Endothelial cell of umbilical vein (primary cell): Measurements from ENCODE around the gene C6. TPM values are rescaled to one million over a fixed set of nuclear protein-coding genes. Genes with fewer than 3 reads are reported as not detected.

Experiments
- BruUV-seq: library from RNA; stranded (reverse); fragments of 400-500 nt; replicated peaks from 2 replicates; lab custom pipeline; 2021; lab: Mats Ljungman, UMichigan
- CTCF ChIA-PET: fragments of 300-600, 350-600 bp; sonication (Branson Sonifier 250); formaldehyde crosslinking; loops from one replicate; lab custom pipeline; 2021; ENCODE audit warnings: antibody characterized with exemption, inconsistent platforms; lab: Charles Lee
- POLR2A ChIA-PET: fragments of 300-600, 350-600 bp; sonication (Branson Sonifier 250); formaldehyde crosslinking; loops from one replicate; lab custom pipeline; 2021; ENCODE audit warnings: antibody characterized with exemption, inconsistent platforms; lab: Charles Lee
- DNase-seq: peaks from one replicate; pipeline ENCODE4 v3.0.0-alpha.2; 2011; ENCODE audit warnings: low read depth, low spot score
- FAIRE-seq: peaks from 2 replicates; lab custom pipeline; 2011; peaks lifted over from hg19 to GRCh38; lab: Jason Lieb, UNC
- H2AFZ ChIP-seq: 2 replicates; pipeline ENCODE4 v1.6.0; 2012; ENCODE audit warnings: low read depth, low read length, control low read depth, inconsistent platforms
- H3K27ac ChIP-seq: 2 replicates; pipeline ENCODE4 v1.5.1; 2011; ENCODE audit warnings: low read depth, mild to moderate bottlenecking, control low read depth, low read length, moderate library complexity; ENCODE audit not compliant: insufficient read depth
- H3K27me3 ChIP-seq, 2 experiments: 2 replicates each; pipeline versions ENCODE4 v1.6.0 to v1.6.1; 2011; ENCODE audit warnings: low read length in 2 of 2, mixed read lengths in 1 of 2; ENCODE audit not compliant: control insufficient read depth in 2 of 2, insufficient read depth in 2 of 2
- H3K36me3 ChIP-seq, 2 experiments: 2 replicates in 1 of 2; 3 replicates in 1 of 2; pipeline ENCODE4 v1.5.1; 2011; ENCODE audit warnings: low read length in 2 of 2, mild to moderate bottlenecking in 1 of 2, moderate library complexity in 1 of 2; ENCODE audit not compliant: control insufficient read depth in 2 of 2, insufficient read depth in 2 of 2; ENCODE audit errors: extremely low read depth in 1 of 2
- H3K4me1 ChIP-seq: 3 replicates; pipeline ENCODE4 v1.5.1; 2011; ENCODE audit warnings: mild to moderate bottlenecking, low read length; ENCODE audit not compliant: control insufficient read depth, insufficient read depth; ENCODE audit errors: extremely low read depth
- H3K4me2 ChIP-seq: 2 replicates; pipeline ENCODE4 v1.6.1; 2011; ENCODE audit warnings: low read length, control low read depth, mixed read lengths; ENCODE audit not compliant: insufficient read depth
- H3K4me3 ChIP-seq, 3 experiments: fragments of 200-600 bp in 1 of 3; sonication (generic), shearing (Covaris generic) in 1 of 3; replicated peaks in 1 of 3; 2 replicates each; pipeline ENCODE4 v1.5.1; 2011 to 2016; ENCODE audit warnings: control low read depth in 3 of 3, low read length in 3 of 3, mild to moderate bottlenecking in 2 of 3, inconsistent platforms in 1 of 3, low read depth in 1 of 3, moderate library complexity in 1 of 3; ENCODE audit not compliant: insufficient read depth in 1 of 3
- H3K79me2 ChIP-seq: 2 replicates; pipeline ENCODE4 v1.6.0; 2012; ENCODE audit warnings: low read length, inconsistent platforms; ENCODE audit not compliant: control insufficient read depth, insufficient read depth
- H3K9ac ChIP-seq: replicated peaks from 2 replicates; pipeline ENCODE3; 2011; ENCODE audit warnings: low read length, control low read depth; ENCODE audit not compliant: insufficient read depth; ENCODE audit errors: extremely low read depth
- H3K9me1 ChIP-seq: replicated peaks from 3 replicates; pipeline ENCODE4 v1.6.0; 2011; ENCODE audit warnings: mild to moderate bottlenecking, low read length; ENCODE audit not compliant: control insufficient read depth, insufficient read depth; ENCODE audit errors: extremely low read depth
- H3K9me3 ChIP-seq: replicated peaks from 2 replicates; pipeline ENCODE4 v1.5.1; 2012; ENCODE audit warnings: low read length, inconsistent platforms; ENCODE audit not compliant: control insufficient read depth, insufficient read depth
- H4K20me1 ChIP-seq: replicated peaks from 2 replicates; pipeline ENCODE3; 2011; ENCODE audit warnings: mild to moderate bottlenecking, low read length; ENCODE audit not compliant: control insufficient read depth, insufficient read depth; ENCODE audit errors: extremely low read depth
- EZH2 ChIP-seq: IDR thresholded peaks from 2 replicates; pipeline ENCODE4 v1.6.1; 2012; ENCODE audit warnings: borderline replicate concordance, low read depth, mild to moderate bottlenecking, moderate library complexity, low read length, inconsistent platforms; ENCODE audit not compliant: severe bottlenecking
- FOS ChIP-seq: IDR thresholded peaks from 2 replicates; pipeline ENCODE4 v1.6.1; 2011; ENCODE audit warnings: mild to moderate bottlenecking, low read length, moderate library complexity, borderline replicate concordance; ENCODE audit not compliant: insufficient read depth
- GATA2 ChIP-seq: IDR thresholded peaks from 2 replicates; pipeline ENCODE4 v1.7.0; 2011; ENCODE audit warnings: low read depth, mild to moderate bottlenecking, moderate library complexity, mixed read lengths, low read length; ENCODE audit not compliant: insufficient read length, insufficient read depth
- JUN ChIP-seq: IDR thresholded peaks from 2 replicates; pipeline ENCODE4 v1.6.1; 2011; ENCODE audit warnings: borderline replicate concordance, low read depth; ENCODE audit not compliant: insufficient read length, insufficient read depth
- MYC ChIP-seq: IDR thresholded peaks from one replicate; pipeline ENCODE4 v1.6.1; 2011; ENCODE audit warnings: mild to moderate bottlenecking, low read depth, low read length
- POLR2A ChIP-seq: IDR thresholded peaks from 2 replicates; pipeline ENCODE4 v1.6.1; 2012; ENCODE audit warnings: low read depth, mild to moderate bottlenecking, control low read depth, low read length
- POLR2AphosphoS5 ChIP-seq: IDR thresholded peaks from 2 replicates; pipeline ENCODE4 v1.6.1; 2012; ENCODE audit warnings: low read depth, mild to moderate bottlenecking, control low read depth, low read length, moderate library complexity; ENCODE audit not compliant: insufficient read depth
- dilution Hi-C: fragments of 300-500 bp; cut with MboI; formaldehyde crosslinking; loops from one replicate; pipeline ENCODE4 v1.15.0; 2019; ENCODE audit warnings: low sequenced_read_pairs; ENCODE audit not compliant: extremely low pct_ligation_motif_present
- intact Hi-C: fragments of 100-400 bp; cut with micrococcal nuclease; formaldehyde crosslinking; loops from one replicate; pipeline ENCODE4 v1.10.0; 2022
- polyA plus RNA-seq, 4 experiments: library from polyadenylated mRNA; depleted of rRNA in 3 of 4; stranded (reverse) in 3 of 4; unstranded in 1 of 4; fragments of >200 nt; gene quantifications; 2 replicates each; pipeline versions ENCODE4 v1.2.1 to v1.2.3, GENCODE V29; 2011 to 2012; ENCODE audit warnings: missing spikeins in 1 of 4
- total RNA-seq: library from RNA; stranded (reverse); gene quantifications from 2 replicates; pipeline ENCODE4 v1.2.3, GENCODE V29; 2021
- TF ChIP-seq, protein P1 (sequence below), 2 donors: IDR thresholded peaks; 1 replicate in 1 of 2; 2 replicates in 1 of 2; pipeline ENCODE4 v1.5.1; 2011; ENCODE audit warnings: low read length in 2 of 2, mild to moderate bottlenecking in 2 of 2, moderate library complexity in 2 of 2, control low read depth in 1 of 2, inconsistent platforms in 1 of 2, low read depth in 1 of 2; ENCODE audit not compliant: insufficient read depth in 1 of 2; ENCODE audit errors: extremely low read depth in 1 of 2
- TF ChIP-seq, protein P2 (sequence below): IDR thresholded peaks from 2 replicates; pipeline ENCODE4 v1.6.1; 2011; ENCODE audit not compliant: insufficient read depth, insufficient read length

C6 gene
- total and polyA plus RNA-seq, 2 donors (not counting 3 experiments of a cell fraction or from before 2014, with no cell fraction given), result not detected

DNA sequence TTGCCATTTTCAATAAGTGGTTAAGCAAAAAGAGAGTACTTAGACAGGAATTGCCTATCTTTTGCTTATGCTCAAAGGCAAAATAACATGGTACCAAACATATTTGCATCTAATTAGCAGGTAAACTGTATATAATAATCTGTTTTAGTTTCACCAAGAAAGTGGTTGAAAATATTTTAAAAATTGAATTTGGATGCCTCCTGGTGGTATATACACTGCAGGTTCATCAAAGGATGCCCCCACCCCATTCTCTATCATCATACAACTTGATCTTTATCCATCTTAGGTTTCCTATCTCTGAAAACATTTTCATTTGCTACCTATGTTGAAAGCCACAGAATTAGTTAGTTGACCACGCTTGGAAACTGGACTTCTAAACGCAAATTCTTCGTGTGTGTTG lies 95.2 kb downstream of the C6 start:
- Histone ChIP-seq H3K9me3 (no peaks in the 10 kb centered on the region), H3K79me2 (no peaks in the 10 kb centered on the region), H3K27ac (no peak overlapping the region), H3K4me1 (no peaks in the 10 kb centered on the region), H3K27me3 (no peaks in the 10 kb centered on the region), H3K9me1 (no peaks in the 10 kb centered on the region), H3K4me2 (no peak overlapping the region), H4K20me1 (no peaks in the 10 kb centered on the region), H3K36me3 (no peaks in the 10 kb centered on the region), H3K4me3 (no peak overlapping the region), H2AFZ (no peak overlapping the region), H3K9ac (no peak overlapping the region)
- ChIA-PET POLR2A (no interaction called here), CTCF (no interaction called here)
- BruUV-seq, result no TSS peak
- dilution Hi-C loops (no loop called here), intact Hi-C loops (no loop called here)
- DNase-seq (no peak), FAIRE-seq (no peak)
- TF ChIP-seq, protein P1, sequence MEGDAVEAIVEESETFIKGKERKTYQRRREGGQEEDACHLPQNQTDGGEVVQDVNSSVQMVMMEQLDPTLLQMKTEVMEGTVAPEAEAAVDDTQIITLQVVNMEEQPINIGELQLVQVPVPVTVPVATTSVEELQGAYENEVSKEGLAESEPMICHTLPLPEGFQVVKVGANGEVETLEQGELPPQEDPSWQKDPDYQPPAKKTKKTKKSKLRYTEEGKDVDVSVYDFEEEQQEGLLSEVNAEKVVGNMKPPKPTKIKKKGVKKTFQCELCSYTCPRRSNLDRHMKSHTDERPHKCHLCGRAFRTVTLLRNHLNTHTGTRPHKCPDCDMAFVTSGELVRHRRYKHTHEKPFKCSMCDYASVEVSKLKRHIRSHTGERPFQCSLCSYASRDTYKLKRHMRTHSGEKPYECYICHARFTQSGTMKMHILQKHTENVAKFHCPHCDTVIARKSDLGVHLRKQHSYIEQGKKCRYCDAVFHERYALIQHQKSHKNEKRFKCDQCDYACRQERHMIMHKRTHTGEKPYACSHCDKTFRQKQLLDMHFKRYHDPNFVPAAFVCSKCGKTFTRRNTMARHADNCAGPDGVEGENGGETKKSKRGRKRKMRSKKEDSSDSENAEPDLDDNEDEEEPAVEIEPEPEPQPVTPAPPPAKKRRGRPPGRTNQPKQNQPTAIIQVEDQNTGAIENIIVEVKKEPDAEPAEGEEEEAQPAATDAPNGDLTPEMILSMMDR (IDR thresholded peaks at IDR 0.05; ENCODE audit: extremely low read depth in 1 of 2, insufficient read depth in 1 of 2, low read depth in 1 of 2, low read length in 2 of 2), result no peak
- no peak for TF ChIP-seq POLR2AphosphoS5
- no peak for TF ChIP-seq GATA2
- TF ChIP-seq POLR2A, result no peak
- TF ChIP-seq FOS, result no peak
- TF ChIP-seq MYC, result no peak
- TF ChIP-seq, protein P2, sequence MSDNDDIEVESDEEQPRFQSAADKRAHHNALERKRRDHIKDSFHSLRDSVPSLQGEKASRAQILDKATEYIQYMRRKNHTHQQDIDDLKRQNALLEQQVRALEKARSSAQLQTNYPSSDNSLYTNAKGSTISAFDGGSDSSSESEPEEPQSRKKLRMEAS, result no peak
- TF ChIP-seq EZH2, result no peak
- no peak for TF ChIP-seq JUN
